Retinal pigment epithelial cell (primary cell): ENCODE results near the gene SLC38A5.
A peak's percentile ranks its signal among the peaks of the same experiment; 100 is the strongest.

ENCODE experiments used
- DNase-seq: peaks from one replicate; pipeline ENCODE4 v3.0.0-alpha.2; 2010; ENCODE audit warnings: low read depth
- H3K4me3 ChIP-seq: 2 replicates; pipeline ENCODE4 v1.5.1; 2011; ENCODE audit warnings: mild to moderate bottlenecking, low read length, control low read depth, moderate library complexity
- CTCF ChIP-seq: conservative IDR thresholded peaks from 2 replicates; pipeline ENCODE4 v1.5.1; 2011; ENCODE audit warnings: low read depth, low read length, control low read depth, inconsistent platforms

The SLC38A5 gene

GRCh38 chrX:48491809-48492208 lies 21.7 kb upstream of the SLC38A5 start:
- no peak for DNase-seq
- no peak overlapping the region for H3K4me3 ChIP-seq
- no peak for TF ChIP-seq CTCF

- TF ChIP-seq CTCF = no peak
- no peak overlapping the region for H3K4me3 ChIP-seq
- no peak for DNase-seq
Observed at GRCh38 chrX:48490661-48491060, 20.6 kb upstream of the SLC38A5 start.

GRCh38 chrX:48489892-48490291 lies 19.8 kb upstream of the SLC38A5 start:
- DNase-seq = no peak
- H3K4me3 ChIP-seq = no peak overlapping the region
- no peak for TF ChIP-seq CTCF

GRCh38 chrX:48489296-48489695 lies 19.2 kb upstream of the SLC38A5 start:
- DNase-seq = no peak
- H3K4me3 ChIP-seq = no peak overlapping the region
- TF ChIP-seq CTCF = no peak

GRCh38 chrX:48488034-48488433 lies 18.0 kb upstream of the SLC38A5 start:
- no peak for DNase-seq
- TF ChIP-seq CTCF = no peak
- H3K4me3 ChIP-seq = no peak overlapping the region

- peak; percentile 82 for DNase-seq
- TF ChIP-seq CTCF = no peak
- no peak overlapping the region for H3K4me3 ChIP-seq
Observed at GRCh38 chrX:48487362-48487798, 17.3 kb upstream of the SLC38A5 start.

- H3K4me3 ChIP-seq = no peak overlapping the region
- no peak for DNase-seq
- no peak for TF ChIP-seq CTCF
Observed at GRCh38 chrX:48482526-48482925, 12.5 kb upstream of the SLC38A5 start.
